Measurements from ENCODE around the gene DENND1A.

Gene DENND1A

DNA sequence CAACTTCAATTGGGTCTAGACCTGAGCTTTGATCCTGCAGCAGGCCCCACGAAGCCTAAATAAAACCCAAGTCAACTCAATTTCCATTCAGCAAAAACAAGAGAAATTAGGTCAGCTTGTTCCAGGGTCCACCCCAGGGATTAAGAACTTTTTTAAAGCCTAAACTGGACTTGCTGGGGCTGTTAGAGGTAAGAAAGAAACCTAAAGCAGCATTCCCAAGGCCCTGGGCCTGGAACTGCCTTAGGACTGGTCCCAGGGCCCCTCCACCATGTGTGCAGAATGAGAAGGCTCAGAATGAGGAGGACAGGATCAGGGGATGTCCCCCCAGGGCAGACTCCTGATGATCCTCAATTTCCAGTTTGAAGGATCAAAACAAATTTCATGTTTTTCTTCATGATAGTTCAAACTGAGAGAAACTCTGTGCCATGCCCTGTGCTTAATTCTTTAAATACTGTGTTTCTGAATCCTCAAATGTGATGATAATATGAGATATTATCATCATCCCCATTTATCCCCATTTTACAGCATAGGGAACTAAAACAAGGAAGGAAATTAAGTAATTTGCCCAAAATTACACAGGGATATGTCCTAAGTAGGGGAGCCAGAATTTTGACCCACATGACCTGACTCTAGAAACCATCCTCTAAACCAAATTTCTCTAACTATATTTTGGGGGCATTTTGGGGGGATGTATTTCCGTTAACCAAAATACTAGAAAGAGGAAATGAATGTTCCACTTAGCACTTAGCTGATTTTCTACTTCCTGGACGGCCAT lies 64.5 kb downstream of the DENND1A start:
- no peak for DNase-seq (ENCODE audit: low read depth in 2 of 2)

DNA sequence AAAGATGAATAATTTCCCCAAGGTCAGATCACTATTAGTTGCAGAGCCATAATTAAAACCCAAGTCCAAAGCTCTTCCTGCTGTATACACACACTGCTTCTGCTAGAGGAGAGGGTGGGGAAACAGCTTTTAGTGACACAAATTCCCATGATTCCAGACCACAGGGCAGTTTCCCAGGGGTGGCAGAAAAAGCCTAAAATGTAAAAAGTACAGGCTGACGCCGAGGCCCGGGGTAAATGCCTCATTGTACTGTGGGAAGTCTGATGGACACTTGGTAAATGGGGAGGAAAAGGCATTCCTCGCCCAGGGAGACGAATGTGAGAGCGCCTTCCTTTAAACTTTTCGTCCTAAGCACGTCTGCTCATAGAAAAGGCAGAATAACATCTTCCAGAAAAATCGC lies 65.7 kb downstream of the DENND1A start:
- DNase-seq (ENCODE audit: low read depth in 2 of 2), result no peak

DNA sequence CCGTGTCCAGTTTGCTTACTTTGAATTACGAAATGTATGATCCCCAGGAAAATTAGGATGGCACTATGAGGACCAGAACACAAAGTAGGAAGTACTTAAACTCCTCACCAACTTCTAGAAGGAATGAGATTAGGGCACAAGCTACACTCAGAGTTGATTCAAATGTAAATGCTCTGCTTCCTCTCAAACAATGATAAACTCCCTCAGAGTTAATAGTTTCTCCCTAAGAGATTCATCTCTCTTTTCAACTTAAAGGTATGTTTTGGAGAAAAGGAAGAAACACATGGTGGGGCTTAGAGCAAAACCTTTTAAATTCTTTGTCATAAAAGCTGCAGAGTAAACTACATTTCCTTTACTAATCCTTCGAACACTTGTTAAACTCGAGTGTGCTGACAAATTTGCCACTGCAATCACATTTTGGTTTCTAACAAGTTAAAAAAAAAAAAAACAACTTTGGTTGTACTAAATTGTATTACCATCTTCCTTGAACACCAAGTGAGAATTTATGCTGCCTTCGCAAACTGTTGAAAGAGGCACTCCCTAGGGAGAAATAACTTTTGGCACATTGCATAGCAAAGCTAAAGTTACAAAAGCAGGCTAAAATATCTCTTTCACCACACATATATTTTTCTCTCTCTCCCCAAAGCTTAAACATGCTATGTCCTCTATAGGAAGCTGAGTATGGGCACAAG lies 66.6 kb downstream of the DENND1A start:
- no peak for DNase-seq (ENCODE audit: low read depth in 2 of 2)

DNA sequence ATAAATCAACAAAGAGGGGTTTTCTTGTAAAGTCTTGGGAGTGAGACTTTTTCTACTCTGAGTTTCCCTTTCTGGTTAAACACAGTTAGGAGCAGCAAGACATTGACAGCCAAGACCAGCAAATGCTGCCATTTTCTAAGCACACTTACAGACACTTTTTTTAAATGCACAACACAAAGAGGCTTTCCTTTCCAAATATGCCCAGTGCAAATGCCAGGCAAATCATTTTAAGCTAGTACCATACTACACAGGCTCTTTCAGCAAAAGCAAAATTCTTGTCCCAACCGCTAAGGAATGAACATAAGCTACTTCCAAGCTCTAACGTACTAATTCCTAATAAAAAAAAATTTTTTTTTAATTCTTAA lies 68.2 kb downstream of the DENND1A start:
- no peak for DNase-seq (ENCODE audit: low read depth in 2 of 2)

DNA sequence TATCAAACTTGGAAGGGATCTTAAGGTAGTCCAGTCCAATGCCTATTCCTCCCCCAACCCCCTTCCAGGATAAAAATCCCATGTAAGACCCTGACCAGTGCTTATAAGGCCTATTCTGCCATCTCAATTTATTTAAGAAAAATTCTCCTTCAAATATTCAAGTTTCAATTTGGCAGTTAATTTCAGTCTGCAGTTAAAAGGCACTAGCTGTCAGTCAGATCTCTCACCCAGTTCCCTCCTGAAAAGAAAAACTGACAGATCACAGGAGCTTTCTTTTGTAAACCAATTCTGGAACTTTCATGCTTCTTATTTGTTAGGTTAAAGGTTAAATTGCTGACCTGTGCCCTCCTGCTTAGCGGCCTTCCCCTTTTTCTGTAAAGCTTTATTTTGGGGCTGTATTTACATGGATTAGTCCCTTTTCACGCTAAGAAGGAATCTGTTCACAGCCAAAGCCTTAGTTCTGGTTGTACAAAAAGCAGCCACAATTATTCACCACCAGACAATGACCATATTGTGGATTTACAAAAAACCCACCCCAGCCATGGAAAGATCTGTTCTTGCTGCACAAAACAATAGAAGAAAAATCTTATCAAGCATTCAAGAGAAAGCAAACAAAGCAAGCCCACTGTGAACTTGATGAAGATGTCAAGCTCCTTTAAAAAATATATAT lies 68.7 kb downstream of the DENND1A start:
- no peak for DNase-seq (ENCODE audit: low read depth in 2 of 2)

DNA sequence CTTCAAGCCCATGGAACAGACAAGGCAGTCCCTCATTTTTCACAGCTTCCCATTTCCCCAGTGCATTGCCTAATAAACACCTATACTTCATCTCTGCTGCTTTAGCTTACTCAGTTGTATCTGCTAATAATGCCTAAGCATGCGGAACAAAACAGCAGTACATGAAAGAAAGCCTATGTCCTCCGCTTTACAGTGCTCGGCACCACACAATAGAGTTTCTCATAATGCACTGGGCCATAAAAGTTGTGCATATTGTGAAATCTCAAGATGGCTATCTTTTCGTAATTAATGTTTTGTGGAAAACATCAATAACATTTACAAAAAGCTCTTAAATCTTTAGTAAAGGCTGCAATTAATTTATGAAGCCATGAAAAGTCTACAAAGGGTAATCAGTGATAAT lies 69.3 kb downstream of the DENND1A start:
- DNase-seq (ENCODE audit: low read depth in 2 of 2), result no peak

DNA sequence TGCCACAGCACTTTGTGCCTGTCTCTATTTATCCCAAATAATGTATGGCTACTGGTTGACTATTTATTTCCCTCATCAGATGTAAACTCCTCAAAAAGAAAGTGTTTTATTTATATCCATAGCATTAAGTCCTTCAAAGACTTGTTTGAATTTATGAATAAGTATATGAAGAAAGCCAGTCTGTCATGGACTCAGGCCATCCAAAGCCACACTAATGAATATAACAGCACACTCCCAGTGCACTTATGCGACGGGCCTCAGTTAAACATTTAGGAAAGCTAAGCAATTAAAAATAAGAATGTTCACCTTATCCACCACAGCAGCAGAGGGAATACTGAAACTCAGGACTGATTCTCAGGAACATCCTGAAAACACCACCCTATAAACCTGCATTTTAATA lies 77.5 kb downstream of the DENND1A start:
- no peak for DNase-seq (ENCODE audit: low read depth in 2 of 2)

DNA sequence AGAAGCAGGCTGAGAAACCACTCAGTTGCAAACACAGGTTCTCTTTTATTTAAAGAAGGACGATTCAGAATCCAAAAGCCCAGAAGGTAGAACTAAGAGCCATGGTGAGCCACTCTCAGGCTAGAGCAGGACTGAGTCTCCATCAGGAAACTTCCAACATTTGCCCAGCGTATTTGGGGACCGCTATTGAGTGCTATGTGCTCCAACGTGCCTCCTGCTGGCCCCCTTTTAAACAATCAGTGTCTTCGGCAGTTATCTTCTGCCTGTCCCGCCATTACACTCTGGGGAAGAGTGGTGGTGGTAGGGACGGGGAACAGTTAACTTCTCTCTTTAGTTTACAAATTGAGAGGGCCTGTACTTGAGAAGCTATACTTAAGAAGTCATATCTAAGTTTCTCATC lies 78.1 kb downstream of the DENND1A start:
- no peak for DNase-seq (ENCODE audit: low read depth in 2 of 2)

DNA sequence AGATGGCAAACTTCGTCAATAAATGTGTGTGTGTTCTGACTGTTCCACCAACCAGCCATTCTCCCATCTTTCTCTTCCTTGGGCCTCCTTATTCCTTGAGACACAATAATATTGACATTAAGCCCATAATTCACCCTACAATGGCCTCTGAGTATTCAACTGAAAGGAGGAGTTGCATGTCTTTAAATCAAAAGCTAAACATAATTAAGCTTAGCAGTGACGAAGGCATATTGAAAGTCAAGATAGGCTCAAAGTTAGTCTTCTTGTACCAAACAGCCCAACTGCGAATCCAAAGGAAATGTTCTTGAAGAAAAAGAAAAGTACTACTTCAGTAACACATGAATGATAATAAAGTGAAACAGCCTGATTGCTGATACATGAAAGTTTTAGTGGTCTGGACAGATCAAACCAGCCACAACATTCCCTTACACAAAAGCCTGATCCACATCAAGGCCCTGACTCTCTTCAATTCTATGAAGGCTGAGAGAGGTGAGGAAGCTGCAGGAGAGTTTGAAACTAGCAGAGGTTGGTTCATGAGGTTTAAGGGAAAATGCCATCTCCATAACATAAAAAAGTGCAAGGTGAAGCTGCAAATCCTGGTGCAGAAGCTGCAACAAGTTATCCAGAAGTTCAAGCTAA lies 81.4 kb downstream of the DENND1A start:
- DNase-seq (ENCODE audit: low read depth in 2 of 2), result no peak

DNA sequence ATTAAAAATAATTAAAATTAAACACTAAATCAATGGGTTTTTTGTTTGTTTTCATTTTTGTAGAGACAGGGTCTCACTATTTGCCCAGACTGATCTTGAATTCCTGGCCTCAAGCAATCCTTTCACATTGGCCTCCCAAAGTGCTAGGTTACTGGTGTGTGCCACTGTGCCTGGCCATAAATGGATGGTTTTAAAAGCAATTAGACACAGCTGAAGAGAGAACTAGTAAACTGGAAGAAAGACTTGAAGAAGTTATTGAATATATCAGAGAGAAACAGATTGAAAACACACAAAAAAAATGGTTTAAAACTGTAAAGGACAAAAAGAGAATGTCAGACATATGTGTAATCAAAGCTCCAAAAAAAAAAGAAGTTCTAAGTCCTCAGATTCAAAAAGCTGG lies 83.0 kb downstream of the DENND1A start:
- DNase-seq (ENCODE audit: low read depth in 2 of 2), result no peak

DNA sequence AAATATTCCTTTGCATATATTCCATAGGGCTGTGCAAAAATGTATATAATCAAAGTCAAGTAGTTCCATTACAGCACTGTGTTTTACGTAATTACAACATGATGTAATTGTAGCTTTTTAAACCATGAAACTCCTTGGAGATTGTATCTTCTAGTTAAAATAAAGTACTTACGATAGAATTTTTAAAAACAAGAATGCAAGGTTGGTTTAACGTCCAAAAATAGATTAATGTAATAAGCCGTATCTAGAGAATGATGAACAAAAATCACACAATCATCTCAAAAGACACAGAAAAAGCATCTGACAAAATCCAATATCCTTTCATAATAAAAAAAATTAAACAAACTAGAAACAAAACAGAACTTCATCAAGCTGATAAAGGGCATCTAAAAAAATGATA lies 86.2 kb downstream of the DENND1A start:
- DNase-seq (ENCODE audit: low read depth in 2 of 2), result no peak

DNA sequence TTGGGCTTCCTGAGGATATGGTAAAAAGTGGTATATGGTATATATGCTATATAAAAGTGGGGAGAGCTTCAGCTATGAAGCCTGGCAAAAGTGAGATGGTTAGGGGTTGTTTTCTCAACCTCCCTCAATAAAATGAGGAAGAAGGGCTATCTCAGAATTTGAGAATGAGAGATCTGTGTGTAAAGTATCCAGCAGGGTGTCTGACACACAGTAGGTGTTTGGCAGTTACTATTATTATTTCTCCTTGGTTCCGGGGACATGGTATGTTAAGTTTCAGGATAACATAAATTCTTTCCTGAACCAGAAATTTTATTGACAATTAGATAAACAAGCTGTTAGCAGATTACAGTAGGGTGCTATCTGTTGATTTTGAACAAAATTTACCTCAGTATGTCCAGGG lies 94.1 kb downstream of the DENND1A start:
- no peak for DNase-seq (ENCODE audit: low read depth in 2 of 2)

DNA sequence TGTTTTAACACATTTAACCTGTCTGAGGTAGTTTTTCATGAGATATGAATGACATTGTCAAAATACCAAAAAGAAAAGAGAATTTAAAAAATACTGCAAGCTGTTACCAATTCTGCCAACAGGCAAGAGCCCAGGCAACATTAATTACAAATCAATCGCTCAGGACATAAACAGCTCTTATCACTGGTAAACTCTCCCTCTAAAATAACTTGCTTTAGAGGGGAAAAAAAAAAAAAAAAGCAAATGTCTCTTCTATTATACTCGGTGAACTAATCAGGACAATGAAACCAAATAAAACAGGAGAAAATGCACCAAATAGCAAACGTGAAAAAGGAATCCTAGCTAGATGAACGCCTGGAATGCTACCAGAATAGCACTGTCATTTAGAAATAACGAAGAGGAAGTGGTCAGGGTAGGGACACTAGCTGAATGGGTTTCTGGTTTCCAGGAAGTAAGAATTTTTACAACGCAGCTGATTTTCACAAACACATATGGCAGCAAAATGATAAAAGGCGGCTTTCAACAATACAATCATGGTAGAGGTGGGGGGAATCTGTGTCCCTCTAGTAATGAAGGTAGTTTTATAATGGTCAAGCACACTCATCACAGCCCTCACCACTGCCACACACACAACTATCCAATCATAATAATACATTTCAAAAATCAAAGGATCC lies 94.9 kb downstream of the DENND1A start:
- no peak for DNase-seq (ENCODE audit: low read depth in 2 of 2)

DNA sequence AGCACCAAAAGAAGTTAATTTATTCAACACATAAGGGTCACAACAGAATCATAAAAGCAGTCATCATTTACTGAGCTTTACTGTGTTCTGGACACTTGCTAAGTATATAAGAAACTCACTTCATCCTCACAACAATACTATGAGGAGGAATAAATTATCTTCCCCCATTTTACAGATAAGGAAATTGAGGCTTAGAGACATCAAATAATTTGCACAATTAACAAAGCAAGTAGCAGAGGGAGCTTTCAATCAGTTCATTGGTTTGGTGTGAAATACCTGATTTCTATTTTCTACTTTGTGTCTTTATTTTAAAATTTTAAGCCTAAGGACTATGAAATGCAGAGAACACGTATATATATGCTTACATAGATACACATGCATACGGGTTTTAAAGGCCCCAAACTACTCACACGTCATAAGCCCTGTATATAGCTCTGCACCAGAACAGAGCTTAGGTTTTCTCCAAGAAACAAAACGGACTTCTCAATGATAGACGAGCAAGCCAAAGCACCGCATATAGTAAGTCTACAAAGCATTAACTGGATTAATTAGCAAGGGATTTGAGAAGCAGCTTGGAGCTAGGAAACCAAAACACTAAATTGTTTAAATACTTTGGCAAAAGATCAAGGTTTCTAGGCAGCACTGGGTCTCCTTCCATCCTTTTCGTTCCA lies 95.6 kb downstream of the DENND1A start:
- no peak for DNase-seq (ENCODE audit: low read depth in 2 of 2)

DNA sequence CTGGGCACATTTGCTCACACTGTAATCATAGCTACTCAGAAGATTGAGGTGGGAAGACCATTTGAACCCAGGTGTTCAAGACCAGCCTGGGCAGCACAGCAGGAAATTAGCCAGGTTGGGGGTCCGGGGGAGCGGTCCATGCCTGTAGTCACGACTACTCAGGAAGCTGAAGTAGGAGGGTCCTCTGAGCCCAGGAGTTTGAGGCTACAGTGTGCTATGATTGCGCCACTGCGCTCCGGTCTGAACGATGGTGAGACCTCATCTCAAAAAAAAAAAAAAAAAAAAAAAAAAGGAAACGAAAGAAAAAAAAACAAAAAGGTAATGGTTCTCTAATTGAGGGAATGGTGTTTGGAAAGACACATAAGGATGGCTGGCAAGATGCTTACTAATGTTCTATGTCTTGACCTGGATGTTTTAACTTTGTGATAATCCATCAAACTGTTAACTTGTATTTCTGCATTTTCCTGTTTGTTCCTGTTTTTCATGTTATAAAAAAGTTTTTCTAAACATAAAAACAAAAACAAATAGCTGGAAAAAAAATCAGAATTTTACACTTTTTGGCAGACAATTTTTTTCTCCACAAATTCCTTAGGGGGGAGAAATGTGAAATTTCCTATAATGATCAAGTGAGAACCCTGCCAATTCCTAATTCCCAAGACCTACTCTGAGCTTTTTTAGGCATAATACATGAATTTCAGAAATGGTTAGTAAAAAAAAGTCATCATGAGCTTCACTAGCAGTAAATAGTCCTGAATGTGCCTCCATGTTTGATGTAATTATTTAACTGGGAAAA lies 96.9 kb downstream of the DENND1A start:
- no peak for DNase-seq (ENCODE audit: low read depth in 2 of 2)

DNA sequence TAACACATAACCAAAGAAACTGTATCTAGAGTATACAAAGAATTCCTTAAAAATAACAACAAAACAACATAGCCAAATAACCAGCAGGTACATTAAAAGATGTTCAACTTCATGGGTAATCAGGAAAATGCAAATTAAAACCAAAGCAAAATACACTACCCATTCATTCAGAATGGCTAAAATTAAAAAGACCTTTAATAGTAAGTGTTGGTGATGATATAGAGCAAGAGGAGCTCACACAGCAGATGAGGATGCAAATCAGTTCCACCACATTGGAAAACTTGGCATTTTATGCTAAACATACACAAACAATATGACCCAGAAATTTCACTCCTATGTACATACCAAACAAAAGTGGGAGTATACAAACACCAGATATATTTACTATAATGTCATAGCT lies 97.8 kb downstream of the DENND1A start:
- DNase-seq (ENCODE audit: low read depth in 2 of 2), result no peak

DNA sequence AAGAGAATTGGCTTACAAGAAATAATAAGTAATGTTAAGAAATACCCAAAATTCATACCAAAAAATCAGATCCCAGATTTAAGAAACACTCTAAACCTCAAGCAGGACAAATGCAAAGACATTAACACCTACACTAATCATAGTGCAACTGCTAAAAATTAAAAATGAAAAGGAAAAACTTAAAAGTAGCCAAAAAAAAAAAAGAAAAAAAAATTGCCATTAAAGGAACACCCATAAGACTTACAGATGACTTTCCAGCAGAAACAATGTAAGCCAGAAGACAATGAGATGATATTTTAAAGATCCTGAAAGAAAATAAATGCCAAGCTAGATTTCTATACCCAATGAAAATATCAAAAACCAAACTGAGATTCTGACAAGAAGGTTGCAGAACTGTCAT lies 101.5 kb downstream of the DENND1A start:
- DNase-seq (ENCODE audit: low read depth in 2 of 2), result no peak

DNA sequence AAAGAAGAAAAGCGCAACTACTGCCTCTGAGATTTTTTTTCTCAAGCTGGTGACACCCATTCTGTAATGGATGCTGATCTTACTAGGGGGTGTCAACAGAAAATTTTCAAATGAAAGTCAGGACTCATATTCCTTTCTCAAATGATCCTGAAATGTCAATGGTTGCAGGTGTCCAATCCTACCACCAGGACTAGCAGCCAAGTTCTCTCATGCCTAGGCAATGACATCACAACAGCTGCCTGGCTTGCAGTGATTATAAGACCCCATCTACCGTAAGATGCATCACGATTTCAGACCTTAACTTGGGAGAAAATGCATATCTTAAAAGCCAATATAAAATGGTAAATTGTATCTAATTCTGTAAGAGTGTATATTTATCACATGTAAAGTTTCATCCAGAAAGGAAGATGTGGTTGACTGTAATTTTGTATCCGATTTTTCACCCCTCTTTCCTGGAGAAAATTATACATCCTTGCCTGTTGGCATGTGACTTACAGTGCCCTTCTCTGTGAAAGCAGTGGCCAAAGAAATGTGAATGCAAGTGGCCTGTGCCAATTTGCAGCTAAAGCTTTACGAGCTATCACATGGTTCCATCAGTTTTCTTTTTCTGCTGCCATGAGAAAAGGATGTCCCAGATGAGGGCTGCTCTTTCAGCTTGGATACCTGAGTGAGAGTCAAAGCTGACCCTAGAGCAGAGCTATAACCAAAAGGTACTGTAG lies 104.4 kb downstream of the DENND1A start:
- no peak for DNase-seq (ENCODE audit: low read depth in 2 of 2)

DNA sequence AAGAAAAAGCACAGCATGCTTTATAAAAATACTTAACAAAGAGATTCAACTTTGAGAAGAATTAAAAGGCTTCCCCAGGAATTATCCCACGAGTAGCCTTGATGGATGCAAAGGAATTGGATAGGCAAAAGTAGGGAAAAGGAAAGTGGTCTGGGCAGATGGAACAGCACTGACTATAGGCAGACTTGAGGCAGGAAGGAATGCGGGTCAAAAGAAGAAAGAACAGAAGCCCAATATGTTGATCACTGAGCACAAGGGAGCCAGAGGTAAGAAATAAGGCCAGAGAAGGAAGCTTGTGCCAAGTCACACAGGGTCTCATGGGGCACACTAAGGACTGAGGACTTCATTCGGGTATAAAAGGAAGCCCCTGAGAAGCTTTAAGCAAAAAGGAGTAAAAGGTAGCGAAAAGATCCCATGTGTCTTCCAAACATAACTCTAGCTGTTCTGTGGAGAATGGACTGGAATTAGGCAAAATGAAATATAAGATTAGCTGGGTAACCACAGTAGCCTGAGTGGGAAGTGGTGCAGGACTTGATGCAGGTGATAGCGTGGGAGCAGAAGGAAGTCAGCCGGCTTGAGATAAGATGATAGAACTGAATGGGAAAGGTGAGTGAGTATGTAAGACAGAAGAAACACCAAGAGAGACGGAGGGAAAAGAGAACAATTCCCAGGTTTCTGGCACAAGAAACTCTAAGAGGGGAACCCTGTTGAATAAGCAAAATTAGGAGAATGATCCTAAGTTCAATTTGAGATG lies 106.6 kb downstream of the DENND1A start:
- DNase-seq (ENCODE audit: low read depth in 2 of 2), result no peak

All from stimulated activated CD8-positive, alpha-beta memory T cell treated with anti-CD3 and anti-CD28 coated beads, Interleukin-15, amount 100 ng/mL, for 4 hours (primary cell).